SKM-1 treated with dmso at 0.1 percent for 144 hours (cell line): ENCODE data around the gene RBM19.

Source experiments
- DNase-seq: peaks from one replicate; lab custom pipeline; 2025; ENCODE audit not compliant: unreplicated experiment; lab: John Stamatoyannopoulos, UW

RBM19 gene

GRCh38 chr12:113860950-113861349 is 105.2 kb downstream of the RBM19 start:
- peak; percentile 36 for DNase-seq

GRCh38 chr12:113860059-113860820 is 105.9 kb downstream of the RBM19 start:
- DNase-seq = no peak

- DNase-seq = peak; percentile 14
Observed at GRCh38 chr12:113858841-113859386, 107.2 kb downstream of the RBM19 start.

- DNase-seq = no peak
Observed at GRCh38 chr12:113857371-113857770, 108.8 kb downstream of the RBM19 start.

GRCh38 chr12:113855998-113856397 is 110.1 kb downstream of the RBM19 start:
- no peak for DNase-seq

GRCh38 chr12:113854385-113855142 is 111.6 kb downstream of the RBM19 start:
- DNase-seq = no peak

- no peak for DNase-seq
Observed at GRCh38 chr12:113853491-113853890, 112.6 kb downstream of the RBM19 start.

- DNase-seq = no peak
Observed at GRCh38 chr12:113852695-113853490, 113.2 kb downstream of the RBM19 start.

GRCh38 chr12:113852264-113852663 is 113.9 kb downstream of the RBM19 start:
- no peak for DNase-seq

- no peak for DNase-seq
Observed at GRCh38 chr12:113850309-113851056, 115.6 kb downstream of the RBM19 start.

GRCh38 chr12:113847856-113848255 is 118.3 kb downstream of the RBM19 start:
- DNase-seq = no peak

- peak; percentile 61 for DNase-seq
Observed at GRCh38 chr12:113846883-113847755, 119.0 kb downstream of the RBM19 start.

GRCh38 chr12:113845900-113846674 is 120.0 kb downstream of the RBM19 start:
- no peak for DNase-seq

- DNase-seq = no peak
Observed at GRCh38 chr12:113844495-113845210, 121.5 kb downstream of the RBM19 start.

- no peak for DNase-seq
Observed at GRCh38 chr12:113842699-113843098, 123.4 kb downstream of the RBM19 start.

GRCh38 chr12:113841786-113842185 is 124.3 kb downstream of the RBM19 start:
- no peak for DNase-seq

- no peak for DNase-seq
Observed at GRCh38 chr12:113840401-113841042, 125.6 kb downstream of the RBM19 start.

- DNase-seq = no peak
Observed at GRCh38 chr12:113838896-113839295, 127.2 kb downstream of the RBM19 start.
